K562 (cell line): ENCODE results near the gene ZNF780A. TPM values are rescaled to one million over a fixed set of nuclear protein-coding genes. Genes with fewer than 3 reads are reported as not detected.
A peak's percentile ranks its signal among the peaks of the same experiment; 100 is the strongest.

Experiments
- ATAC-seq: fragments of 200-7000 bp; cut with Tn5 transposase; 3 replicates; pipeline ENCODE4 v1.9.1; 2020; ENCODE audit warnings: moderate library complexity
- BruUV-seq: library from RNA; stranded (reverse); fragments of 400-500 nt; replicated peaks from 2 replicates; lab custom pipeline; 2021; lab: Mats Ljungman, UMichigan
- CTCF ChIA-PET: fragments of 300-600 bp; formaldehyde crosslinking; extraction: SDS; loops from one replicate; lab custom pipeline; 2021; ENCODE audit warnings: low intra/inter-chr PET ratio; lab: Yijun Ruan, JAX
- POLR2A ChIA-PET: fragments of 300-600, 350-650 bp; sonication (Branson Sonifier 250); formaldehyde crosslinking; extraction: SDS; loops from one replicate; lab custom pipeline; 2021; ENCODE audit warnings: antibody characterized with exemption, inconsistent platforms; lab: Yijun Ruan, JAX
- DNase-seq, 4 experiments: peaks; one replicate each; pipeline versions ENCODE4 v3.0.0 to v3.0.0-alpha.2; 2011 to 2018; ENCODE audit warnings: low spot score in 3 of 4, mixed read lengths in 3 of 4; ENCODE audit errors: extremely low read depth in 1 of 4
- FAIRE-seq: peaks from 2 replicates; lab custom pipeline; 2011; peaks lifted over from hg19 to GRCh38; lab: Jason Lieb, UNC
- H2AFZ ChIP-seq: 2 replicates; pipeline ENCODE4 v1.6.0; 2011; ENCODE audit warnings: low read depth, low read length, control low read depth, inconsistent platforms
- H3K27ac ChIP-seq: fragments of 200-600 bp; 3 replicates; pipeline ENCODE4 v1.8.0; 2011; ENCODE audit warnings: low read depth, mild to moderate bottlenecking, control low read depth, inconsistent platforms, low read length, moderate library complexity, mixed read lengths; ENCODE audit errors: extremely low read depth
- H3K27me3 ChIP-seq, 2 experiments: fragments of 300-600 bp in 1 of 2; 2 replicates in 1 of 2; 3 replicates in 1 of 2; pipeline versions ENCODE4 v1.6.0 to v1.8.0; 2011; ENCODE audit warnings: inconsistent platforms in 2 of 2, low read length in 2 of 2, mild to moderate bottlenecking in 1 of 2, mixed read lengths in 1 of 2, moderate library complexity in 1 of 2; ENCODE audit not compliant: control insufficient read depth in 2 of 2, insufficient read depth in 2 of 2
- H3K36me3 ChIP-seq: fragments of 300-600 bp; 3 replicates; pipeline ENCODE4 v1.8.0; 2011; ENCODE audit warnings: mild to moderate bottlenecking, low read length, inconsistent platforms; ENCODE audit not compliant: control insufficient read depth, insufficient read depth
- H3K4me1 ChIP-seq, 2 experiments: fragments of 200-600 bp in 1 of 2; replicated peaks in 1 of 2; 2 replicates in 1 of 2; 3 replicates in 1 of 2; pipeline versions ENCODE4 v1.5.1 to v1.8.0; 2011; ENCODE audit warnings: inconsistent platforms in 2 of 2, low read length in 2 of 2, mild to moderate bottlenecking in 1 of 2, mixed read lengths in 1 of 2, moderate library complexity in 1 of 2; ENCODE audit not compliant: control insufficient read depth in 2 of 2, insufficient read depth in 2 of 2
- H3K4me2 ChIP-seq: 2 replicates; pipeline ENCODE4 v1.6.1; 2011; ENCODE audit warnings: low read length, control low read depth, inconsistent platforms, mixed read lengths; ENCODE audit not compliant: insufficient read depth
- H3K4me3 ChIP-seq: fragments of 200-600 bp; sonication (generic), shearing (Covaris generic); 2 replicates; pipeline ENCODE4 v1.5.1; 2016; ENCODE audit warnings: control low read depth, inconsistent platforms
- H3K79me2 ChIP-seq: fragments of 200-600 bp; 3 replicates; pipeline ENCODE4 v1.8.0; 2011; ENCODE audit warnings: low read length, inconsistent platforms; ENCODE audit not compliant: control insufficient read depth, insufficient read depth
- H3K9ac ChIP-seq, 2 experiments: 2 replicates each; pipeline versions ENCODE4 v1.6.0 to v1.6.1; 2011; ENCODE audit warnings: low read depth in 2 of 2, low read length in 2 of 2, control low read depth in 1 of 2, inconsistent platforms in 1 of 2, mild to moderate bottlenecking in 1 of 2, mixed read lengths in 1 of 2; ENCODE audit not compliant: insufficient read depth in 1 of 2
- H3K9me1 ChIP-seq: one replicate; pipeline ENCODE4 v1.6.0; 2011; ENCODE audit warnings: inconsistent platforms, mild to moderate bottlenecking, low read length, moderate library complexity; ENCODE audit not compliant: control insufficient read depth, insufficient read depth
- H3K9me3 ChIP-seq: replicated peaks from 2 replicates; pipeline ENCODE4 v1.5.1; 2011; ENCODE audit warnings: low read depth, low read length, inconsistent platforms; ENCODE audit not compliant: control insufficient read depth, insufficient read depth
- H4K20me1 ChIP-seq: replicated peaks from 2 replicates; pipeline ENCODE4 v1.6.1; 2011; ENCODE audit warnings: low read length, inconsistent platforms, mixed read lengths; ENCODE audit not compliant: control insufficient read depth, insufficient read depth
- CBX3 ChIP-seq, 2 experiments: IDR thresholded peaks; 1 replicate in 1 of 2; 2 replicates in 1 of 2; pipeline ENCODE4 v1.6.1; 2012; ENCODE audit warnings: inconsistent platforms in 2 of 2, low read length in 2 of 2, borderline replicate concordance in 1 of 2, control low read depth in 1 of 2
- CTCF ChIP-seq, 3 experiments: IDR thresholded peaks in 2 of 3; conservative IDR thresholded peaks in 1 of 3; 2 replicates each; pipeline ENCODE4 v1.5.1; 2011 to 2012; ENCODE audit warnings: low read length in 3 of 3, mild to moderate bottlenecking in 3 of 3, control low read depth in 2 of 3, improper control_type of control experiment in 1 of 3, inconsistent platforms in 1 of 3, low read depth in 1 of 3, mixed read lengths in 1 of 3, moderate library complexity in 1 of 3; ENCODE audit not compliant: insufficient read depth in 2 of 3
- ELK3 ChIP-seq: fragments of 450-650 bp; formaldehyde crosslinking; IDR thresholded peaks from 2 replicates; pipeline ENCODE4 v1.4.0; 2020; ENCODE audit warnings: mild to moderate bottlenecking
- FOXK2 ChIP-seq, 2 experiments: fragments of 450-650 bp; IDR thresholded peaks in 1 of 2; conservative IDR thresholded peaks in 1 of 2; 2 replicates each; pipeline ENCODE4 v1.6.1; 2016; ENCODE audit warnings: low read depth in 2 of 2, mild to moderate bottlenecking in 1 of 2
- NFIX ChIP-seq: fragments of 250-450 bp; sonication (Bioruptor Pico); IDR thresholded peaks from 2 replicates; pipeline ENCODE4 v1.4.0; 2020; ENCODE audit warnings: low read depth, mild to moderate bottlenecking, moderate library complexity
- SIN3A ChIP-seq, 2 experiments: fragments of 150-350 bp in 1 of 2; IDR thresholded peaks; 2 replicates each; pipeline ENCODE4 v1.6.1; 2011 to 2016; ENCODE audit warnings: borderline replicate concordance in 2 of 2, low read depth in 2 of 2, low read length in 2 of 2, mild to moderate bottlenecking in 2 of 2, moderate library complexity in 2 of 2; ENCODE audit not compliant: control insufficient read depth in 1 of 2
- TRIM24 ChIP-seq, 2 experiments: fragments of 450-650 bp; IDR thresholded peaks; 2 replicates each; pipeline ENCODE4 v1.6.1; 2016
- TRIM28 ChIP-seq: fragments of 450-650 bp; IDR thresholded peaks from 2 replicates; pipeline ENCODE4 v1.6.1; 2017
- YBX1 ChIP-seq: fragments of 450-650 bp; IDR thresholded peaks from 2 replicates; pipeline ENCODE4 v1.7.1; 2016; ENCODE audit warnings: mild to moderate bottlenecking
- WGBS: fragments of 100-300 bp; shearing (Covaris generic); methylation state at CpG from one replicate; pipeline ENCODE4 v1.1.6; 2016; ENCODE audit warnings: low coverage, mixed read lengths; ENCODE audit not compliant: insufficient coverage; ENCODE audit errors: missing lambda C conversion rate; 5-methylcytosine and 5-hydroxymethylcytosine counted together
- in situ Hi-C: fragments of 300-500 bp; cut with MboI; formaldehyde crosslinking; loops from 4 replicates; pipeline ENCODE4 v1.15.0; 2018; ENCODE audit warnings: inconsistent platforms, mixed read lengths
- intact Hi-C: fragments of 100-400 bp; cut with micrococcal nuclease; formaldehyde crosslinking; loops from 2 replicates; pipeline ENCODE4 v1.14.2; 2022
- polyA plus RNA-seq, 8 experiments: library from polyadenylated mRNA; depleted of rRNA in 4 of 8; stranded (reverse) in 5 of 8; unstranded in 3 of 8; fragments of >200 nt; fragmentation: Nextera tagmentation in 2 of 8; fragmentation: Illumina TruSeq in 1 of 8; extraction: Ambion mirVana in 2 of 8; extraction: Trizol in 1 of 8; gene quantifications; 2 replicates each; pipeline versions ENCODE4 v1.2.1 to v1.2.3, GENCODE V29; 2011 to 2014; ENCODE audit warnings: inconsistent platforms in 1 of 8, missing spikeins in 1 of 8
- total RNA-seq, 7 experiments: library from RNA; depleted of rRNA in 6 of 7; stranded (reverse); fragments of >200 nt in 6 of 7; fragmentation: Illumina TruSeq in 2 of 7; extraction: Trizol in 2 of 7; gene quantifications; 2 replicates each; pipeline versions ENCODE4 v1.2.1 to v1.2.3, GENCODE V29; 2011 to 2021; ENCODE audit warnings: low replicate concordance in 1 of 7
- TF ChIP-seq, protein P1 (sequence below), 2 experiments: fragments of 450-650 bp; formaldehyde crosslinking in 1 of 2; IDR thresholded peaks; 2 replicates each; pipeline versions ENCODE4 v1.4.0 to v1.6.1; 2014 to 2020; ENCODE audit warnings: mild to moderate bottlenecking in 2 of 2, borderline replicate concordance in 1 of 2, low read depth in 1 of 2

ZNF780A gene
- total and polyA plus RNA-seq, 9 of the 15 experiments (the other 6 are each of a cell fraction or from before 2014, with no cell fraction given), result 11.7 to 36.1 (median 25.8) TPM

- no peak for FAIRE-seq
- Histone ChIP-seq H3K9me1 (no peaks in the 10 kb centered on the region), H3K9ac (no peak overlapping the region), H3K27me3 (no peaks in the 10 kb centered on the region), H3K4me3 (no peak overlapping the region), H2AFZ (no peak overlapping the region), H3K36me3 (no peaks in the 10 kb centered on the region), H4K20me1 (no peaks in the 10 kb centered on the region), H3K4me1 (no peaks in the 10 kb centered on the region), H3K79me2 (no peaks in the 10 kb centered on the region), H3K27ac (no peak overlapping the region), H3K9me3 (peaks cover 12% of the 10 kb centered on the region), H3K4me2 (no peak overlapping the region)
- POLR2A ChIA-PET, result no interaction called here
- BruUV-seq, result no TSS peak
- in situ Hi-C loops (no loop called here), intact Hi-C loops (no loop called here)
- DNase-seq, result peak in 1 of 4 experiments; percentile 19
- CTCF ChIA-PET, result no interaction called here
- WGBS, result 12% methylated on average over 4 of the region's 4 CpGs
- no peak for ATAC-seq
- TF ChIP-seq CBX3 (IDR thresholded peaks at IDR 0.05; ENCODE audit: borderline replicate concordance in 1 of 2, low read length in 2 of 2) (peak in 1 of 2 experiments; percentile 98; a peak in 2 of 3 replicates), YBX1 (no peak), SIN3A (IDR thresholded peaks at IDR 0.05; ENCODE audit: borderline replicate concordance in 2 of 2, control insufficient read depth in 1 of 2, low read depth in 2 of 2, low read length in 2 of 2) (no peak), CTCF (IDR thresholded peaks at IDR 0.05 in 2 of 3, conservative IDR thresholded peaks at IDR 0.05 in 1 of 3; ENCODE audit: insufficient read depth in 2 of 3, low read depth in 1 of 3, low read length in 3 of 3) (no peak), TRIM28 (peak; percentile 89), NFIX (CRISPR knock-in tag) (no peak), TRIM24 (IDR thresholded peaks at IDR 0.05) (peak in 1 of 2 experiments; percentile 50; a peak in 2 of 4 replicates), FOXK2 (conservative IDR thresholded peaks at IDR 0.05 in 1 of 2, IDR thresholded peaks at IDR 0.05 in 1 of 2; ENCODE audit: low read depth in 2 of 2) (no peak), ELK3 (CRISPR knock-in tag) (no peak)
- TF ChIP-seq, protein P1, sequence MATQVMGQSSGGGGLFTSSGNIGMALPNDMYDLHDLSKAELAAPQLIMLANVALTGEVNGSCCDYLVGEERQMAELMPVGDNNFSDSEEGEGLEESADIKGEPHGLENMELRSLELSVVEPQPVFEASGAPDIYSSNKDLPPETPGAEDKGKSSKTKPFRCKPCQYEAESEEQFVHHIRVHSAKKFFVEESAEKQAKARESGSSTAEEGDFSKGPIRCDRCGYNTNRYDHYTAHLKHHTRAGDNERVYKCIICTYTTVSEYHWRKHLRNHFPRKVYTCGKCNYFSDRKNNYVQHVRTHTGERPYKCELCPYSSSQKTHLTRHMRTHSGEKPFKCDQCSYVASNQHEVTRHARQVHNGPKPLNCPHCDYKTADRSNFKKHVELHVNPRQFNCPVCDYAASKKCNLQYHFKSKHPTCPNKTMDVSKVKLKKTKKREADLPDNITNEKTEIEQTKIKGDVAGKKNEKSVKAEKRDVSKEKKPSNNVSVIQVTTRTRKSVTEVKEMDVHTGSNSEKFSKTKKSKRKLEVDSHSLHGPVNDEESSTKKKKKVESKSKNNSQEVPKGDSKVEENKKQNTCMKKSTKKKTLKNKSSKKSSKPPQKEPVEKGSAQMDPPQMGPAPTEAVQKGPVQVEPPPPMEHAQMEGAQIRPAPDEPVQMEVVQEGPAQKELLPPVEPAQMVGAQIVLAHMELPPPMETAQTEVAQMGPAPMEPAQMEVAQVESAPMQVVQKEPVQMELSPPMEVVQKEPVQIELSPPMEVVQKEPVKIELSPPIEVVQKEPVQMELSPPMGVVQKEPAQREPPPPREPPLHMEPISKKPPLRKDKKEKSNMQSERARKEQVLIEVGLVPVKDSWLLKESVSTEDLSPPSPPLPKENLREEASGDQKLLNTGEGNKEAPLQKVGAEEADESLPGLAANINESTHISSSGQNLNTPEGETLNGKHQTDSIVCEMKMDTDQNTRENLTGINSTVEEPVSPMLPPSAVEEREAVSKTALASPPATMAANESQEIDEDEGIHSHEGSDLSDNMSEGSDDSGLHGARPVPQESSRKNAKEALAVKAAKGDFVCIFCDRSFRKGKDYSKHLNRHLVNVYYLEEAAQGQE (IDR thresholded peaks at IDR 0.05; ENCODE audit: borderline replicate concordance), result 0 out of 2 replicates have a peak, but pooled peaks have one; percentile 5
- TF ChIP-seq, protein P1 (CRISPR knock-in tag; IDR thresholded peaks at IDR 0.05; ENCODE audit: low read depth), result no peak
These were observed 64.7 kb downstream of the ZNF780A start for GRCh38 chr19:40025938-40026596.
